IMR-90 (cell line): ENCODE results near the gene ABAT.

Experiments used
- BHLHE40 ChIP-seq: fragments of 150-350 bp; IDR thresholded peaks from 2 replicates; pipeline ENCODE4 v1.6.1; 2016; ENCODE audit warnings: mild to moderate bottlenecking, low read depth, low read length
- CEBPB ChIP-seq: IDR thresholded peaks from 2 replicates; pipeline ENCODE4 v1.6.1; 2012; ENCODE audit warnings: low read depth, low read length, improper control_type of control experiment
- CHD1 ChIP-seq: IDR thresholded peaks from 2 replicates; pipeline ENCODE4 v1.6.1; 2012; ENCODE audit warnings: low read depth, low read length, improper control_type of control experiment
- CTCF ChIP-seq: conservative IDR thresholded peaks from 2 replicates; pipeline ENCODE4 v1.5.1; 2012; ENCODE audit warnings: mild to moderate bottlenecking, low read depth, low read length, improper control_type of control experiment
- ELK1 ChIP-seq: fragments of 150-350 bp; IDR thresholded peaks from 2 replicates; pipeline ENCODE4 v1.6.1; 2016; ENCODE audit warnings: low read depth, mild to moderate bottlenecking, low read length, moderate library complexity, borderline replicate concordance
- MAZ ChIP-seq: IDR thresholded peaks from 2 replicates; pipeline ENCODE4 v1.6.1; 2012; ENCODE audit warnings: low read depth, mild to moderate bottlenecking, low read length, improper control_type of control experiment, moderate library complexity, borderline replicate concordance
- MXI1 ChIP-seq: IDR thresholded peaks from 2 replicates; pipeline ENCODE4 v1.6.1; 2012; ENCODE audit warnings: low read depth, mild to moderate bottlenecking, low read length, moderate library complexity, borderline replicate concordance
- NFE2L2 ChIP-seq: fragments of 150-350 bp; IDR thresholded peaks from 2 replicates; pipeline ENCODE4 v1.6.1; 2016; ENCODE audit warnings: low read depth, mild to moderate bottlenecking, low read length
- POLR2A ChIP-seq: IDR thresholded peaks from 2 replicates; pipeline ENCODE4 v1.6.1; 2012; ENCODE audit warnings: mild to moderate bottlenecking, low read depth, low read length
- RAD21 ChIP-seq: IDR thresholded peaks from 2 replicates; pipeline ENCODE4 v1.6.1; 2012; ENCODE audit warnings: low read length, improper control_type of control experiment
- RCOR1 ChIP-seq: IDR thresholded peaks from 2 replicates; pipeline ENCODE4 v1.6.1; 2012; ENCODE audit warnings: mild to moderate bottlenecking, low read length, improper control_type of control experiment; ENCODE audit not compliant: insufficient replicate concordance
- RFX5 ChIP-seq: IDR thresholded peaks from 2 replicates; pipeline ENCODE4 v1.8.0; 2012; ENCODE audit warnings: low read depth, mild to moderate bottlenecking, low read length, moderate library complexity
- SMC3 ChIP-seq: fragments of 150-350 bp; IDR thresholded peaks from 2 replicates; pipeline ENCODE4 v1.6.1; 2016; ENCODE audit warnings: low read depth, mild to moderate bottlenecking, antibody characterized with exemption, low read length, moderate library complexity
- USF2 ChIP-seq: fragments of 150-350 bp; IDR thresholded peaks from 2 replicates; pipeline ENCODE4 v1.6.1; 2017; ENCODE audit warnings: mild to moderate bottlenecking, antibody characterized with exemption, low read length, low read depth

DNA sequence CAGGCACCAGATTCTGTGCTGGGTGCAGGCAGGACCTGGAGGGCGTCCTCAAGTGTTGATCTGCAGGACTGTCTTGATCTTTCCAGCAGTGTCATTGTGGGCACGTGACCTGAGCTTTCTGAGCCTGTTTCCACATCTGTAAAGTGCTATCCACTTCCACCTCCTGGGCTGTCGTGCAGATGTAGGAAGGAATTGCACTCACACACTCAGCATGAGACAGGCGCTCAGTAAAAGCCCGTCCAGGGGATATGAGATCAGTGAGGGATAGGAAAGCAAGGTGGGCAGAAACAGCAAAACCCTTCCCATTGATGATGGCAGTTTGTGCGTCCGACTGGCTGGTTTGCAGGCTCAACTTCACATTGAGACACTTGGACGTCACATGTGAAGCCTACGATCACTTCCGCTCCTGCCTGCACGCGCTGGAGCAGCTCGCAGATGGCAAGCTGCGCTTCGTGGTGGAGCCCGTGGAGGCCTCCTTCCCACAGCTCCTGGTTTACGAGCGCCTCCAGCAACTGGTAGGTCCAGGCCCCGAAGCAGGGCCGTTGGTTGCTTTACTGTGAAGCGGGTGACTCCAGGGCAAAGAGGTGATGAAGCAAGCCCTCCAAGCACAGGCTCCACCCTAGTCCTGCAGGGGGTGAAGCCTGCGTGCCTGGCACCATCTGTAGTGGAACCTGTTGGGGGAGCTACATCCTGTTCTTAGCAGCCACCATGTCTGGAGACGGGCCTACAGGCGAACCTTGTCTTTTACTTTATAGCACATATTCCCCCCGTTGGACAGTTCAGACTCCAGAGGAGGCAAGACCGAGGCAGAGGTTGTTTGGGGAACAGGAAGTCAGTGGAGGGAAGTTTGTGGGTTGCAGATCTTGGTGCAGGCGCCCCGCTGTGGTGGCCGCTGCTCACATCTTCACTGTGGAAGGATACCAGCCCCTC lies 29.9 kb upstream of the ABAT start:
- TF ChIP-seq CTCF (no peak), RAD21 (no peak), POLR2A (no peak), MXI1 (no peak), NFE2L2 (no peak), MAZ (no peak), RFX5 (no peak), SMC3 (no peak), RCOR1 (no peak), USF2 (no peak), CEBPB (no peak), CHD1 (no peak), ELK1 (no peak), BHLHE40 (no peak)
